Mesenteric fat pad (tissue), 1 donor: ENCODE measurements around the gene PLXDC1. TPM values are rescaled to one million over a fixed set of nuclear protein-coding genes. Genes with fewer than 3 reads are reported as not detected.

ENCODE experiments used
- DNase-seq: peaks from one replicate; pipeline ENCODE4 v3.0.0-alpha.2; 2020; ENCODE audit warnings: low spot score
- long read RNA-seq: library from polyadenylated mRNA; unstranded; transcript quantifications from one replicate; pipeline ENCODE4 v2.0.0, GENCODE V29; 2020
- total RNA-seq: library from RNA; stranded (reverse); fragmentation: NEBNext Ultra II Directional; extraction: Animal tissue kit (Norgen Biotek cat#: 25700); gene quantifications from one replicate; pipeline ENCODE4 v1.2.1, GENCODE V29; 2021
- donor health status: DM: yes; HTN: yes; CAD: no.

The PLXDC1 gene
- total RNA-seq: 6.3 TPM
- long read RNA-seq, full-length matches to known transcripts: 1 of 7 reads
- long read RNA-seq, partial matches to known transcripts: 3 of 7 reads
- long read RNA-seq, other reads (novel, unspliced or antisense): 3 of 7 reads

GRCh38 chr17:39151150-39151942 lies at the start of gene PLXDC1:
Gene PLXDC1 (minus strand): TSS chr17:39151637. CDS start chr17:39151437, 200 bp downstream.
- DNase-seq: no peak

GRCh38 chr17:39200957-39201510 lies 49.6 kb upstream of the PLXDC1 start:
- no peak for DNase-seq

- no peak for DNase-seq
Measured at GRCh38 chr17:39200070-39200879, 48.8 kb upstream of the PLXDC1 start, which contains the start of gene RPL19. Gene RPL19 (plus strand): TSS chr17:39200283. CDS start chr17:39200345, 62 bp downstream.

GRCh38 chr17:39199820-39200069 lies 48.3 kb upstream of the PLXDC1 start:
- no peak for DNase-seq

GRCh38 chr17:39198186-39198566 lies 46.7 kb upstream of the PLXDC1 start:
- no peak for DNase-seq

- no peak for DNase-seq
Measured at GRCh38 chr17:39197380-39198185, 46.1 kb upstream of the PLXDC1 start, which contains the start of gene CACNB1. Gene CACNB1 (minus strand): TSS chr17:39197669. CDS start chr17:39197495, 174 bp downstream.

- no peak for DNase-seq
Measured at GRCh38 chr17:39196808-39197291, 45.4 kb upstream of the PLXDC1 start.

- no peak for DNase-seq
Measured at GRCh38 chr17:39196241-39196807, 44.9 kb upstream of the PLXDC1 start.

- no peak for DNase-seq
Measured at GRCh38 chr17:39195568-39196160, 44.2 kb upstream of the PLXDC1 start.

GRCh38 chr17:39194985-39195524 lies 43.6 kb upstream of the PLXDC1 start:
- no peak for DNase-seq

GRCh38 chr17:39194089-39194984 lies 42.9 kb upstream of the PLXDC1 start:
- no peak for DNase-seq

GRCh38 chr17:39193346-39193745 lies 41.9 kb upstream of the PLXDC1 start:
- DNase-seq: no peak

GRCh38 chr17:39192901-39193300 lies 41.5 kb upstream of the PLXDC1 start:
- no peak for DNase-seq

GRCh38 chr17:39191750-39192510 lies 40.5 kb upstream of the PLXDC1 start:
- DNase-seq: no peak

- DNase-seq: no peak
Measured at GRCh38 chr17:39187152-39187830, 35.9 kb upstream of the PLXDC1 start.

GRCh38 chr17:39186481-39187002 lies 35.1 kb upstream of the PLXDC1 start:
- DNase-seq: no peak

- no peak for DNase-seq
Measured at GRCh38 chr17:39183720-39184119, 32.3 kb upstream of the PLXDC1 start.
